DMS 273 treated with DMSO at 0.1 percent for 48 hours (cell line): ENCODE results near the gene CACNB4.

Experiments
- DNase-seq: peaks from one replicate; lab custom pipeline; 2025; lab: John Stamatoyannopoulos, UW

Gene CACNB4

DNA sequence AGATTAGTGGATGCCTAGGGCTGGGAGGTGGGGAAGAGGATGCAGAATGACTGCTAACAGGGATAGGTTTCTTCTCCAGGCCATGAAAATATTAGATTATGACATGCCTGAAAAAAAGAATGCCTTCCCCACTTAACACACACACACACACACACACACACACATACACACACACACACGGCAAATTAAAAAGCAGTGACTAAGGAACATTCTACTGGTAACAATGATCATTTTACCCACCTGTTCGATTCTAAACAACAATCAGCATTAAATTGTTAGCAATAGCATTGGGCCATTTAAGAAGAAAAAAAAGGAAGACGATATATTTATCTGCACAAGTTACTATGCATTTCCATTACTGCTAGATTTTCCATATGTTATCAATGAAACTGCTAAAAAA, 10.8 kb downstream of the CACNB4 start:
- no peak for DNase-seq

DNA sequence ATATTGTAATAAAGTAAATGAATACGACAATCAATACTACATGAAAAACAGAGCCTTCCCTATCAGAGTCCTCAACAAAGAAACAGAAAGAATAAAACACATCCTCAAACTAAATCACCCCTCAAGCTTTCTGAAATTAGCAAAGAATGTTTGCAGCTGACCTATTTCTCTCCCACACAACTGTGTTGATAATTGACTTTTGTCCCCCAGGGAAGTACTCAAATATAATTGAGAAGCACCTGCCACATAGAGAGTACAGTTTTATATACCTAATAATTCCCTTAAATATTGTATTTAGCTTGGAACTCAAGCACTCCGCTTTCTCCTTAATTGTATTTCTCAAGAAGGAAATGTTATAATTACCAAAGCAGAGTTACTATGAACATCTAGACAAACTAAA, 12.6 kb downstream of the CACNB4 start:
- no peak for DNase-seq

DNA sequence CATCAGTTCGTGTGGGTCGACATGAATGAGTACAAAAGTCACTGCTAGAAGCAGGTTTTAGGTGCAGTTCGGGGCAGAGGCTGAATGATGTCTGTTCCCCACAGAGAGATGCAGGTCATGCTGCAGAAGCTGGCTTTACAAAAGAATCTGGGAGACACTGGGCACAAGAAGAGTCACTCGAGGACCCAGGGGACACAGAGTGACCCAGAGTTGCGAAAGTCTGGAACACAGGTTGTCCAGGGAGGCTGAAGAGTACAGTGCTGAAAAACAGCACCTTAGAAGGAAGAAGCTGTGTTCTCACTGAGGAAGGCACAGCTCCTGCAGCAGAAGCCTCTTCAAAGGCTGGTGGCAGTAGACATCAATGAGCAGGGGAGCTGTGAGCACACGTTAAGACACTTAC, 14.8 kb downstream of the CACNB4 start:
- no peak for DNase-seq

DNA sequence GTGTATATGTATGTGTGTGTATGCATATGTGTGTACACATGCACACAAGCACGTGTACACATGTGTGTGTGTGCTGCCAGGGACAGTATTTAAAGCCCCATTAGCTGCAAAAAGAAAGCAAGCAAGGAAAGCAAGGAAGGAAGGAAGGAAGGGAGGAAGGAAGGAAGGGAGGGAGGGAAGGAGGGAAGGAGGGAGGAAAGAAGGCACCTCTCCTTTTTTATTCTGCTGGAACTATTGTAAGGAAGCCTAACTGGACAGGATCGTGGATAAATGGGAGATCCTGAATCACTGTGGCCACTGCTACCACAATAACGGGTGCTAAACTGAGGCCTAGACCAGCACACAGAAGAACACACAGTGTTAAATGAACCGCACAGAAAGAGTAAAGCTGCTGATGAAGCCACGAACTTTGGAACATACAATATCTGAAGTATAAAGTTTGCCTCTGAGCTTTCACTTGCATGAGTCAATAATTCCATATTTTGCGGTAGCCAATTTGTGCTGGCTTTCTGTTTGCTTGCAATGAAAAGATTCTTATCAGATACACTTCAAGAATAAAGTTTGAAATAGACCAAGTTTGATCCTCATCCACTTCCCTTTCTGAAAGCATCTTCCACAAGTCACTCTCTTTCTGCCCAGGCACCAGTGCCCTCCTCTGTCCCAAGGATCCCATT, 15.5 kb downstream of the CACNB4 start:
- no peak for DNase-seq

DNA sequence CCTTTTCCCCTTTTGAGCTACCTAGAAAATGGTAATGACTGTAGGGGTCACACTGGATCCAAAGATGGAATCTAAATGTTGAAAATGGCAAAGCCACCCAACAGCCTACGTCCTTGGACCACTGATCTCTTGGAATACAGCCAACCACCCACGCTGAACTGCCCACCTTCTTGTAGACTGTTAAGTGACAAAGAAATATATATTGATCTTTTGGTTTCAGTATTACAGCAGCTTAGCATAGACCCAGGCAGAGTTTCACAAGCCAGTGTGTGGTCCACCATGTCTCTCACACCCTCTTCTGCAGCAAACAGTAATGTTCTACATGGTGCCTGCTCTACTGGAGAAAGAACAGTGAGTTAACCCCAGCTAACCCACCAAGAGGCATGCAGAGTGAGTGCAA, 20.2 kb downstream of the CACNB4 start:
- DNase-seq, result no peak

DNA sequence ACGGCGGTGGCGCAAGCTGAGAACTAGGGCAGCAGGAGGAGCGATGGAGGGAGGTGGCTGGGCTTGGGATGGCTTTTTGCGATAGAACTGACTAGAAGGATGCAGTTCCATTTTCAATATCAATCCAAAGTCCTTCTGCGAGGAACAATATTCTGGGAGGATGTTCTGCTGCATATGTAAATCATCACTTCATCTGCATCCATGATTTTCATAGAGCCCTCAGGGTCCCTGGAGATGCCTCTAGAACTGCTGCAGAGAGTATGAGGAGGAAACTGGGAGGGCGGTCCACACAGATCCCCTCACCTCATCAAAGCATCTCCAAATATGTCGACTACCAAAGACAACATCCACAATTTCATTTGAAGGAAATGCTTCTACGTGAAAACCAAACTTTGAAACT, 20.8 kb downstream of the CACNB4 start:
- no peak for DNase-seq

DNA sequence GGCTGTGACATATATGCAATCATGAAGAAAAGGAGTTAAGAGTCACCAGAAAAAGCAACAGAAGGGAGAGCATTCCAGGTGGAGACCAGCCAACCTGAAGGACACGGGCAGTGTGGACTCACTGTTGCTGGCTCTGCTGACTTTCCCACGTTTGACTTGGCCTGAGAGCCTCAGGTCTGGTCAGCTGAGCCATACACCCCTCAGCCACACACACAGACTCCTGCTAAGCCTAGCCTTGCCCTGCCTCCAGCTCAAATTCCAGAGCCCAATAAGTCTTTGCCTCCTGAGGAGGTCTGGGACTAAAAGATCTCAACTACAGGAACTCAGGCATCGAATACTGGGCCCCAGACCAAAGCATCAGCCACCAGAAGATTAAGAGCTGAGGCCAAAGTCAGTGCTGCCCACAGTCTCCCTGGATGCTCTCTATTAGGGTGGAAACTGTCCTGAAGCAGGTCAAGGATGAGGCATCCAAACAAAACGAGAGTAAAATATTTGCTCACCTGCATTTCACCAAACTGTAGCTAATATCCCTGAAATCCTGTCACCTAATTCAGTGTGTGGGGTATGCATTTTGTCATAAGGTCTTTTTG, 23.3 kb downstream of the CACNB4 start:
- no peak for DNase-seq

DNA sequence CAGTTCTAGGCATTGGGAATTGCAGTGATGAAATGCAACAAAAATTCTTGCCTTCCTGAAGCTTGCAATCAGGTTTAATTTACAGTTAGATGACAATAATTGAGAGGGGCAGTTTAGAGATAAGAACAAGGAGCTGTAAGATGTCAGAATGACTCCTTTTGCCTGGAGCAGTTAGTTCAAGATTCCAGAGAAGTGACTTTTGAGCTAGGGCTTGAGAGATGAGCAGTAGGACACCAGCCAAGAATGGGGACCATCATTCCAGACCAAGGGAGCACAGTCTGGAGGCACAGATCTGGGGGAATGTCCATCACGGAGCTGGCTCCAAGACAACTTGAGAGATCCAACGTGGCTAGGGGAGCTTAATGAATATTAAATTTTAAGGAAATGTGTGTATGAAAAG, 26.8 kb downstream of the CACNB4 start:
- no peak for DNase-seq

DNA sequence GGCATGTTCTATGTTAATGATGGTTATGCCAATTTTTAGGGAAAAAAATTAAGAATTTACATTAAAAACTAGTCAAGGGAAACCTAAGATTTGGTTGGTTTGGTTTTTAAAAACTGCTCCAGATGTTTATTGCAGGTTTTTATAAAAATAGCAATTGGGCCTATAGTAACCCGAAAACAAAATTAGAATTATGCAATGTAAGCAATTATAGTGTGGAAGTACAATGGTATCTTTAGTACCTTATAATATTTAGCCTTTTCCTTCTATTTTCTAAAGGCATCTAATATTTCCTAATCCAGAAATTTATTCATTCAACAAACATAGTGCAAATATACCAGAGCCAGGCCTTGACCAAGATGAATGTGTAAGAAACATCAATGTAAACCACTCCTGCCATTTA, 27.3 kb downstream of the CACNB4 start:
- DNase-seq, result no peak

DNA sequence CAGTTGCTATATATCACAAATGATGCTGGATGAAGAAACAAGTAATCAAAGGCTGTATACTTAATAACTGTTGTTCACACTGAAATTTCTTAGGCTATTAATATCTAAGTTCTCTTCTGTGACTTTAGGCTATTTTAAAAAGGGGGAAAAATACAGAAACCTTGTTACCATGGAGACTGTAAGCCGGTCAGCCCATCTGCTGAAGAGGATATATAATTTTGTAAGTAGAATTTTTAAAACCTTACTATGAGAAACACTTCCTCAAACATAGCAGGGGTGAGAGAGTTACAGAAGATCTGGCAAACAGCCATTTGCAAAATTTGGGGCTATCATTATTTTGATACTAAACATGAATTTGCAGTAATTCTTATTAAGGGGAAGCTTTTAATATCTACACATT, 27.8 kb downstream of the CACNB4 start:
- no peak for DNase-seq

DNA sequence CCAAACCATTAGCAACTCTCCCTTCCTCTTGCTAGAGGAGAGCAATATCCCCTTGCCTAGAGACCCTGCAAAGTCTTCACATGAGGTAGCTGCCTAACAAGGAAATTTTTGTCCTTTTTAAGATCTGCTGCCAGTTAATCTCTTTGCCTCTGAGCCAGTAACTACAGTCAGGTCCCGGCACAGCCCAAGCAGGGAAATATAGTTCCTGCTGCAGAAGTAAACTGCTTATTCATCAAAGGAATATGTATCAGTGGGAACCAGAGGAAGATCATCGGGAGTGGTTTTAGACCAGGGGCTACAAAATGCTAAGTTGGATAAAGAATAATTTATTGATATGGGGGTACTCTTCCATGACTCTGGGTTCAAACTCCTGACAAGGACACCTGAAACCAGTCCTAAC, 30.6 kb downstream of the CACNB4 start:
- no peak for DNase-seq

DNA sequence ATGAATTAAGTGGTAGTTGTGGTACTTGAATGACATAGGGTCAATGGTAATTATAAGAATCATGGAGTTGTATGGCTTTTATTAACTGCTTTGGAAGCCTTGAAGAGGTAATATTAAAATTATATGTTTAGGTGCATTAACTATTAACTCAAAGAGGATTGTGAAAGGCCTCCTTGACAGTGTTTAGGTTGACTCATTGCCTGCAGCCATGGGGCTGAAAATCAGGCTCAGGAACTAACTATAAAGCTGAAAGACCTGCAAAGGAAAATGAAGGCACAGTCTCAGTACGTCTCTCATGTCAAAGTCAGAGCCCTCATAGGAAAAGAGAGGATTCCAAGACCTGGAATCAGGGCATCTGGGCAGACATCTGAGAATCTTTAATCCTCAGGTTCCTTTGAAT, 31.0 kb downstream of the CACNB4 start:
- DNase-seq, result no peak

DNA sequence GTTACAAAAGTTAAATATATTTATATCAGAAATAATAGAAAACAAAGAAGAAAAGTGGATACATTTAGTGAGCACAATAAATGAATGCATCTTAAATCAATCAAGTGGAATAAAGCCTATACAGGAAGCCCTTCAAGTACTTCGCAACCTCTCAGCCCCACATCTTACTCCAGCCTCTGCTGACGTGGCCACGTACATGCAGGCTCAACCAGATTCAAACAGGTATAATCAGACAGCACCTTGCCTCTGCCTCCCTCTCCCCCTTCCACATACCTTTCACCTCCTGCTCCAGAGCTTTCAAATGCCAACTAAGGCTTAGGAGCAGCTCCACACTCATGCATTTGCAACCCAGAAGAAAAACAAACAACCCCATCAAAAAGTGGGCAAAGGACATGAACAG, 32.9 kb downstream of the CACNB4 start:
- no peak for DNase-seq

DNA sequence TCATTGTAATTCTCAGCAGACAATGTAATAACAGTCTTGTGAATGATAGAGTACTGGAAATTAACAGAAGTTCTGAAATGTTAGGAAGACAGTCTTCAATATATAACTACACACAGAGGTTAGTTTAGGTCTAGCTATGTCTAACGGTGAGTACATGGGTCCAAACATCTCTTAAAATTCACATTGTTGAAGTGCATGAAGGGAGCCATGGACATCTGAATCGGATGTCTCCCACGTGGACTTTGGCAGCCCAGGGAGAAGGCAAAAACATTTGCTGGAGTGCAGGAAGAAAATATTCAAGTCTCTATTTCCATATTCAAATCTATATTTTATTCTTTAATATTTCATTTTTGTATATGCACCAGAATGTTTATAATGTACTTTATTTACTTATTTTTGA, 34.8 kb downstream of the CACNB4 start:
- DNase-seq, result no peak

DNA sequence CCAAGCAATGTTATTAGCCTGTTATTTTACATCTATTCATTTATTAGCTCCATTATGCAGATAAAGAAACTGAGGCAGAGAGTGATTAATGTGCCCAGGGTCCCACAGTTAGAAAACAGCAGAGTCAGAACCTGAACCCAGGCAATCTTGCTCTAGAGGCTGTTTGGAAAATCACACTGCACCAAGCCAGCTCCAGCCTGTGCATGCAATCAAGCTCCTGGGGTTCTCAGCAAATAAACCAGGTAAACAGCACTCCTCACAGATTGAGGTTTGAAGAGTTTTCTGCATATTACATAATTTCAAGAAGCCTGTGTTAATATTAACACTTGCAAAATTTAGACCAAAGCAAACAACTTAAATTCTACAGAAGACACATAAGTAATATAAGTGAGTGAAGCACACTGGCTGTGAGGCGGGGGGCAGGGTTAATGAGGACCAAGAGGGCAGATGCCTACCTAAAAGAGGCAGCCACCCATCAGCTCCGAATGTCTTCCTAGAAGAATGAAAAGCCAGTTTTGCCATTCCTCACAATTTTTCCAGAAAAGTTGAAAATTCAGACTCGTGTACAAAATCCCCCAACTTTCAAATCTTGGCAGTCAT, 35.4 kb downstream of the CACNB4 start:
- DNase-seq, result no peak

DNA sequence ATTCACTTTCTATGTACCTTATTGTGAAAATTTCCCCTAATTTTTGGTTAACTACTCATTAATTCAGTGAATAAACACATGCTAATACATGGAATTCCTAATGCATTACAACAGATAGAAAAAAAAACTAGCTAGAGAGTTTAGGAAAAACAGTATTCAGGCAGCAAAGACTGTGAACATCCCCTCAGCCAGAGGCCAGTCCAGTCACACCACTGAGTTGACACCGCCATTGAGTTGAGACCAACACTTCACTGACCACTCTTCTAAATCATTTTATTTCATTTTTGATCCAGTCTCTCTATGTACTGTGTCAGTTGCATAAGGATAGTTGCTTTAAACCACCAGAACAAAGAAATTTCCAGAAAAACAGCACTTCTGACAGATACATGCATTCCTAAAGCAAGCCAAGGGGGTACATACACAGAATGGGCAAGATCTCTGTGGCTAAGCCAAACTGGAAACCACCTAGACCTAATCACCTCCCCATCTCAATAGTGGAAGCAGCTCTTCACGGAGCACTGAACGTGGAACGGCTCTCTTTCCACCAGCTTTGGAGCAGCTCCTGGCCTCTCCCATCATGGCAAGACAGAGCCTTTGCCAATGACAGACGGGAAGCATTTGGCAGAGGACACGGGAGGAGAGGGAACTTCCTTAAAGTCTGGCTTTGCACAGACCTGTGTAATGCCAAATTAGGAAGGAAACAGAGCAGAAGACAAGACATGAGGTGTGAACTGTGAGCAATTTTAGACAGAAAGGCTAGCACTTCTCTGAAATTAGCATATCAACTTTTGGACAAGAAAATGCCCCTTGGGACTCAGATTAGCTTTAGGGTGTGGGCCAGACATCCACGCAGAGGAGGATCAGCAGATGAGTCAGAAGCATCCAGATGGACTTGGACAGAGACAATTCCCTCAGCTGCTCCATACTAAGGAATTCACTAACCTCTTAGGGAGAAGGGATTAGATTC, 36.4 kb downstream of the CACNB4 start:
- peak; percentile 10 for DNase-seq

DNA sequence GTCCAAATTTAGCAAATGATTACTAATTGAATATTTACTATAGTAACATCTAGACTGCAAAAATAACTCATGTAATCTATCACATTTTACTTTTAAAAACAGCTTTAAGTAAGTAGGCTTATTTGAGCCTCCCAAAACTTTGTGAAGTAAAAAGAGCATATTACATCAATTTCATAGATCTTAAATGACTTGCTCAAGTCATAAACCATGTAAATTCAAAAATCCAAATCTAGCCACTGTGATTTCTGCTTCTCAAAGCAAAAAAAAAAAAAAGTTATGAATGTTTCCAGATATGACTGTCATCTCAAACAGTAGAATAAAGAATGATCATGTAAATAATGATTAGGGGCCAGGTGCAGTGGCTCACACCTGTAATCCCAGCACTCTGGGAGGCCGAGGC, 37.5 kb downstream of the CACNB4 start:
- no peak for DNase-seq

DNA sequence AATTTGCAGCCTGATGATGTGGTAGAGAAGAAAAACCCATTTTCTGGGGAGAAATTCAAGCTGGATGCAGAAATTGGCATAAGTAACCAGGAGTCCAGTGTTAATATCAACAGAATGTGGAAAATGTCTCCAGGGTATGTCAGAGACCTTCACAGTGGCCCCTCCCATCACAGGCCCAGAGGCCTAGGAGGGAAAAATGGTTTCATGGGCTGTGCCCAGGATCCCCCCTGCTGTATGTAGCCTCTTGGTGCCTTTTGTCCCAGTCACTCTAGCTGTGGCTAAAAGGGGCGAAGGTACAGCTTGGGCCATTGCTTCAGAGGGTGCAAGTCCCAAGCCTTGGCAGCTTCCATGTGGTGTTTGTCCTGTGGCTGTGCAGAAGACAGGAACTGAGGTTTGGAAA, 40.2 kb downstream of the CACNB4 start:
- no peak for DNase-seq

DNA sequence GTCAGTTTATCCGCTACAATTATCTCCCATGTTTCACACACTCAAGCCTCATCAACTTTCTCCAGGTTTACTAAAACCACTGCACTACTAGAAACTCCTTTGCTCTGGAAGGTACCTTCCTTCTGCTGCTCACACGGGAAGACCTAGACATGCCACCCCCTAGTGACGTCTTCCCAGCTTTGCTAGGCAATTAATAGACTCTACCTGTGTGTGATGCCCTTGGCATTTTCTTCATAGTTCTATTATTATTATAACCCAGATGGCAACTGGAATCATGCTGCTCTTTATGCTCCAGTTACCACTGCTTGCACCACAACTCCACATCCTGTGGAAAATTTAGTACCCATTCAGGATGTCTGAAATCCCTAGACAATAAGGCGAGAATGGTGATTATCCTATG, 42.4 kb downstream of the CACNB4 start:
- DNase-seq, result no peak

DNA sequence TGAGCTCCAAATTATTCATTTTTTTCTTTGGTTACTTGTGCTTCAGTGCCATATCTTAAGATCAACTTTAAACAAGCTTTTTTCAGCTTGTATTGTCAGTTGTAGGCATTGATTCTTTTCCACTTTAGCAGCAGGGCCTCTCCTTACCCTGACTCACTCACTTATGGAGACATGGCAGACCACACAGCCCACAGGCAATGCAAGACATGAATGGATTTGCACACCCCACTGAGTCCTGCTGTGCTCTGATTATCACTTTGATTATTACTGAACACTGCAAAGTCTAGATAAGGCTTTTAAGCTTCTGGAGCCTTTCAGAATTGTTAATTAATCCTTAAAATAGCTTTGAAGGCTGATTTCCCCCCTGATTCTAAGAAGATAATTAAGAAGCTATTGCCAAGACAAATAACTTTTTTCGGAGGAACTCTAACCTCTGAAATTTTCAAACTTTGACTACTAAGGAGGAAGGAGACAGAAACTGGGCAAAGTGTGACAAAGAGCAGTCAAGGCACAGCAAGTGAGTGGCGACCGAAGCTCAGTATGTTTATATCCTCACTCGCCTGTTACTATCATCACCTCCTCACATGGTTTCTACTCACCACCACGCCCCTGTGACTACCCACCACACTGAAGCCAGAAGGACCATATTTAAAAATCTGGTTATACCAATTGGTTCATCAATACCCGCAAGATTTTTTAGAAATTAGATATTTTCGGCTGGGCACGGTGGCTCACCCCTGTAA, 43.3 kb downstream of the CACNB4 start:
- DNase-seq, result no peak

DNA sequence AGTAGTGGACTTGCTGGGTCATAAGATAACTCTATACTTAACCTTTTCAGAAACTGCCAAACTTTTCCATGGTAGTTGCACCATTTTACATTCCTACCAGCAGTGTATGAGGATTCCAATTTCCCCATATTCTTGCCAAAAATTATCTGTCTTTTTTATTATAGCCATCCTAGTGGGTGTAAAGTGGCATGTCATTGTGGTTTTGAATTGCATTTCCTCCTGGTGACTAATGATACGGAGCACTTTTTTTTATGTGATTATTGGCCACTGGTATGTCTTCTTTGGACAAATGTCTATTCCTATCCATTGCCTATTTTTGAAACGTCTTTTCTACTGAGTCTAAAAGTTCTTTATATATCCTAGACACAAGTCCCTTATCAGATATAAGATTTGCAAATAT, 44.3 kb downstream of the CACNB4 start:
- no peak for DNase-seq

DNA sequence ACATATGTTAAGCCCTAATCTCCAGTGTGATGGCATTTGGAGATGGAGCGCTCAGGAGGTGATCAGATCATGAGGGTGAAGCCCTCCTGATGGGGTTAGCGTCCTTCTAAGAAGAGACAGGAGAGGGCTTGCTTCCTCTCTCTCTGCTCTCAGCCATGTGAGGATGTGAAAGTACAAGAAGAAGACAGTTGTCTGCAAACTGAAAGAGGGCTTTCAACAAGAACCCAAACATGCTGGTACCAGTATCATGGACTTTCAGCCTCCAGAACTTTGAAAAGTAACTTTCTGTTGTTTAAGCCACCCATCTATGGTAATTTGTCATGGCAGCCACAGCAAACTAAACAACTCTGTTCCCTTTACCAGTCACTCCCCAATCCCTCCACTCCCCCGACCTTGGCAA, 47.4 kb downstream of the CACNB4 start:
- no peak for DNase-seq
